Hepatocyte (in vitro differentiated cells): Measurements from ENCODE around the gene LMO4. TPM values are rescaled to one million over a fixed set of nuclear protein-coding genes. Genes with fewer than 3 reads are reported as not detected.

ENCODE experiments used
- DNase-seq: peaks from one replicate; pipeline ENCODE4 v3.0.0-alpha.2; 2016; ENCODE audit warnings: low spot score
- H2AFZ ChIP-seq: fragments of 200-600 bp; sonication (generic); 2 replicates; pipeline ENCODE4 v1.6.0; 2016; ENCODE audit warnings: antibody characterized with exemption, mild to moderate bottlenecking
- H3K27ac ChIP-seq: fragments of 200-600 bp; sonication (generic); 2 replicates; pipeline ENCODE4 v1.5.1; 2016; ENCODE audit warnings: mild to moderate bottlenecking
- H3K27me3 ChIP-seq: fragments of 200-600 bp; sonication (generic); 2 replicates; pipeline ENCODE4 v1.6.1; 2016
- H3K36me3 ChIP-seq: fragments of 200-600 bp; sonication (generic); replicated peaks from 2 replicates; pipeline ENCODE4 v1.5.1; 2016; ENCODE audit warnings: low read depth; ENCODE audit not compliant: insufficient read depth
- H3K4me1 ChIP-seq: fragments of 200-600 bp; sonication (generic); 2 replicates; pipeline ENCODE4 v1.5.1; 2016; ENCODE audit warnings: mild to moderate bottlenecking, moderate library complexity; ENCODE audit not compliant: insufficient read depth
- H3K4me2 ChIP-seq: fragments of 200-600 bp; sonication (generic); 2 replicates; pipeline ENCODE4 v1.6.0; 2016
- H3K4me3 ChIP-seq: fragments of 200-600 bp; sonication (generic); 2 replicates; pipeline ENCODE4 v1.5.1; 2016; ENCODE audit warnings: mild to moderate bottlenecking
- H3K79me2 ChIP-seq: fragments of 200-600 bp; sonication (generic); 2 replicates; pipeline ENCODE4 v1.6.0; 2017; ENCODE audit warnings: mild to moderate bottlenecking
- H3K9me2 ChIP-seq: fragments of 200-600 bp; sonication (generic); replicated peaks from 2 replicates; pipeline ENCODE4 v1.6.0; 2017; ENCODE audit warnings: mild to moderate bottlenecking; ENCODE audit not compliant: insufficient read depth
- H3K9me3 ChIP-seq: fragments of 200-600 bp; sonication (generic); 2 replicates; pipeline ENCODE4 v1.5.1; 2016; ENCODE audit warnings: low read depth, mild to moderate bottlenecking
- H4K20me1 ChIP-seq: fragments of 200-600 bp; sonication (generic); 2 replicates; pipeline ENCODE4 v1.6.0; 2016; ENCODE audit warnings: mild to moderate bottlenecking; ENCODE audit not compliant: insufficient read depth, poor library complexity, severe bottlenecking
- EZH2 ChIP-seq: fragments of 200-600 bp; sonication (generic); IDR thresholded peaks from 2 replicates; pipeline ENCODE4 v1.6.1; 2016; ENCODE audit warnings: antibody characterized with exemption, mild to moderate bottlenecking, borderline replicate concordance
- EZH2phosphoT487 ChIP-seq: fragments of 200-600 bp; sonication (generic); IDR thresholded peaks from one replicate; pipeline ENCODE4 v1.6.1; 2018; ENCODE audit warnings: antibody characterized with exemption, mild to moderate bottlenecking, low read depth, moderate library complexity; ENCODE audit not compliant: unreplicated experiment, severe bottlenecking
- WGBS: methylation state at CpG from one replicate; pipeline ENCODE4 v1.1.6; 2016; ENCODE audit warnings: low lambda C conversion rate; ENCODE audit errors: missing lambda C conversion rate; 5-methylcytosine and 5-hydroxymethylcytosine counted together
- polyA plus RNA-seq: library from polyadenylated mRNA; unstranded; fragments of >200 nt; fragmentation: Nextera tagmentation; extraction: Ambion mirVana; gene quantifications from 2 replicates; pipeline ENCODE4 v1.2.1, GENCODE V29; 2016
- total RNA-seq: library from RNA; depleted of rRNA; stranded (reverse); fragments of >200 nt; gene quantifications from 2 replicates; pipeline ENCODE4 v1.2.3, GENCODE V29; 2014
- TF ChIP-seq, protein P1 (sequence below): fragments of 200-600 bp; sonication (generic); IDR thresholded peaks from 2 replicates; pipeline ENCODE4 v1.5.1; 2016; ENCODE audit warnings: antibody characterized with exemption, mild to moderate bottlenecking; ENCODE audit not compliant: poor library complexity

LMO4 gene
- total and polyA plus RNA-seq, 2 experiments from 2014 or later = 59.1 to 221 TPM

DNA sequence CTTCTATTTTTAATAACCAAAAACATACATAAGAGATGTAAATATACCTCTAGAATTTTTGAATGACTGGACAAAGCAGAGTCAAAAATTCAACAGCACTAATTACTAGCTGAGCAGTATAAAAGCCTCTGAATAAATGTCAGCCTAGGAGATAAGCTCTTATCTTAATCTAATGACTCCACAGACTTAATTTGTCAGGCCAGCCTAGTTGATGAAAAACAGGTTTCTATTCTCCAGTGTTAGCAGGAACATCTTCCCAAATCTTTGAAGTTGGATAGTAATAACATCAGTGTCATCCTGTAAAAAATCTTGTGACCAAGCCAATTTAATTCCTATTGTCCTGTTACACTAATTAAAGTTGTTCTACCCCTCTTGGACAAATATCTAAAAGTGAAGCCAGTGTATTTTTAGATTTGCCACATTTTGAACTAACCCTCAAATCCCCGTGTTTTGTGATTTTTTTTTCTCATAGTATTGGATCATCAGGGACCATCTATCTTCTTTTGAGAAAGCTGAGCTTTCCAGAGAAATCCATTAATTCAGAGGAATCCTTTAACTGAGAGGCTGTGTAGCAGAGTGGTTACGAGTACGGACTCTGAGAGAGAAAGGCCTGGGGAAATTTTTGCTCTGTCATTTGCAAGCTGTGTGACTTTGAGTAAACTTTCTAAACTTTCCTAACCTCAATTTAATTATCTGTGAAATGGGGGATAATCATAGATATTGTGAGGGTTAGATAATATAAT lies 41.2 kb downstream of the LMO4 start:
- no peak for DNase-seq

DNA sequence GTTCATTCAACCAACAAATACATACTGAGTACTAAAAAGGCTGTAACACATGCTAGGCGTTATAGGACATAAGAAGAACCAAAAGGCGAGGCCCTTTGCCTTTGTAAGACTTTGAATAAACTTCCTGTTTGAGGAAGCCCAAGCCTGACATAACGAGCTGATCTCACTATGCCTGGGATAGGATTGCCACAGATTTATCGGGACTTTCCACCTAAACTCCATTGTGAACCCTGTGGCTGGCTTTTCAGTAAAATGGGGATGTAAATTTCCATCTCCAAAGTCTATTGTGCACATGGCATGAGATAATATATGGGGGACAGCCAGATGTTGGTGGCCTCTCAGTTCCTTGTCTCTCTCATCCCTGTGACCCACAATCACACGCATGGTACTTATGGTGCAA lies 41.9 kb downstream of the LMO4 start:
- Histone ChIP-seq H3K36me3 (no peaks in the 10 kb centered on the region), H3K27me3 (no peaks in the 10 kb centered on the region), H3K9me3 (no peaks in the 10 kb centered on the region), H3K4me1 (peaks cover 13% of the 10 kb centered on the region), H3K79me2 (no peaks in the 10 kb centered on the region), H2AFZ (no peak overlapping the region), H3K4me3 (no peak overlapping the region), H3K9me2 (no peaks in the 10 kb centered on the region), H3K27ac (no peak overlapping the region), H3K4me2 (no peak overlapping the region), H4K20me1 (no peaks in the 10 kb centered on the region)
- TF ChIP-seq EZH2 (no peak), EZH2phosphoT487 (no peak)
- TF ChIP-seq, protein P1, sequence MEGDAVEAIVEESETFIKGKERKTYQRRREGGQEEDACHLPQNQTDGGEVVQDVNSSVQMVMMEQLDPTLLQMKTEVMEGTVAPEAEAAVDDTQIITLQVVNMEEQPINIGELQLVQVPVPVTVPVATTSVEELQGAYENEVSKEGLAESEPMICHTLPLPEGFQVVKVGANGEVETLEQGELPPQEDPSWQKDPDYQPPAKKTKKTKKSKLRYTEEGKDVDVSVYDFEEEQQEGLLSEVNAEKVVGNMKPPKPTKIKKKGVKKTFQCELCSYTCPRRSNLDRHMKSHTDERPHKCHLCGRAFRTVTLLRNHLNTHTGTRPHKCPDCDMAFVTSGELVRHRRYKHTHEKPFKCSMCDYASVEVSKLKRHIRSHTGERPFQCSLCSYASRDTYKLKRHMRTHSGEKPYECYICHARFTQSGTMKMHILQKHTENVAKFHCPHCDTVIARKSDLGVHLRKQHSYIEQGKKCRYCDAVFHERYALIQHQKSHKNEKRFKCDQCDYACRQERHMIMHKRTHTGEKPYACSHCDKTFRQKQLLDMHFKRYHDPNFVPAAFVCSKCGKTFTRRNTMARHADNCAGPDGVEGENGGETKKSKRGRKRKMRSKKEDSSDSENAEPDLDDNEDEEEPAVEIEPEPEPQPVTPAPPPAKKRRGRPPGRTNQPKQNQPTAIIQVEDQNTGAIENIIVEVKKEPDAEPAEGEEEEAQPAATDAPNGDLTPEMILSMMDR = no peak
- no peak for DNase-seq
- WGBS = 59% methylated on average over 5 of the region's 5 CpGs

More for the DNA sequence above, 41.2 kb downstream of the LMO4 start:
- peaks cover 13% of the 10 kb centered on the region for H3K4me1 ChIP-seq
- H3K9me2 ChIP-seq = no peaks in the 10 kb centered on the region
- no peaks in the 10 kb centered on the region for H4K20me1 ChIP-seq
- no peaks in the 10 kb centered on the region for H3K9me3 ChIP-seq
- no peaks in the 10 kb centered on the region for H3K79me2 ChIP-seq
- 52% methylated on average over 3 of the region's 3 CpGs for WGBS
- H3K36me3 ChIP-seq = no peaks in the 10 kb centered on the region
- H3K27me3 ChIP-seq = no peaks in the 10 kb centered on the region
- no peak overlapping the region for H3K4me3 ChIP-seq
- no peak overlapping the region for H2AFZ ChIP-seq
- no peak overlapping the region for H3K27ac ChIP-seq
- H3K4me2 ChIP-seq = no peak overlapping the region
- TF ChIP-seq EZH2phosphoT487 (no peak), EZH2 (no peak)
- TF ChIP-seq, protein P1 = no peak

DNA sequence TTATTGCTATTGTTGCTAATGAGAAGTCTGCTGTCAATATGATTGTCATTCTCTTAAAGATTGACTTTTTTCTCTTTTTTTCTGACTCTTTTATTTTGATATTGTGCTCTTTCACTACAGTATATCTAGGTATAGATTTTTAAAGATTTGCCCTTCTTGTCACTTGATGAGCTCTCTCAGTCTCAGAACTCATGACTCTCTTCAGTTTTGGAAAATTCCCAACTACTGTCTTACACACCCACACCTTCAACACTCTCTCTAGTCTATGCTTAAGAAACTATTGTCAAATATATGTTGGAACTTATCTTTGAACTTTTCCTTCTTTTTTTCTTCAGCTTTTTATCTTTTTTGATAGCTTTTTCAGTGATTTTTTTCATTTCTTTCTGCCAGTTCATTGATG lies 50.6 kb downstream of the LMO4 start:
- Histone ChIP-seq H3K27me3 (no peaks in the 10 kb centered on the region), H3K79me2 (no peaks in the 10 kb centered on the region), H3K9me3 (peaks cover 8% of the 10 kb centered on the region), H3K4me2 (no peak overlapping the region), H4K20me1 (no peaks in the 10 kb centered on the region), H3K36me3 (no peaks in the 10 kb centered on the region), H2AFZ (no peak overlapping the region), H3K4me1 (no peaks in the 10 kb centered on the region), H3K27ac (no peak overlapping the region), H3K9me2 (no peaks in the 10 kb centered on the region), H3K4me3 (no peak overlapping the region)
- DNase-seq = no peak
- TF ChIP-seq EZH2phosphoT487 (no peak), EZH2 (no peak)
- TF ChIP-seq, protein P1 = no peak

DNA sequence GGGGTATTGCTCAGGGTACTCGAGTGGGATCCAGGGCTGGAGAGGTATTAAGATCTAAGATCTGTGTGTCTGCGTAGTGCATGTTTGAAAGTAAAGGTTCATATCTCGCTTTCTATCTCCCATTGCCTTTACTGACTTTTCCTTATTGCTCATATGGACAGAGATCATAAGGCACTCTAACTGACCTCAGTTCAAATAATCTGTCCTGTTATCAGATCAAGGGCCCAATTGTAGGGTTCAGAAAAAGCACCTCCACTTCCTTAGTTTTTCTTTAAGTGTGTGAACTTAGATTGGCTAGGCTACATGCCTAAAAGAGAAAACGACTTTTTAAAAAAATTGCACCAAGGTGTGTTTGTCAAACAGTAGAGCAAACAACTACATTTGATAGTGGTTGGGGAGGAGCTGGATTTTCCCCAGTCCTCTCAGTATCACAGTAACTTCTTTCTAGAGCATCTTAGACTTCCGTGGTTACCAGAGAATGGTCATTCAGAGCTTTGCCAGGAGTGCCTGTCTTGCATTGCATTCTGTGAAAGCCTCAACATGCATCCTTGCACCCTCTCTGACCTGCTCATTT lies 57.6 kb downstream of the LMO4 start:
- no peak overlapping the region for H3K27ac ChIP-seq
- H4K20me1 ChIP-seq = no peaks in the 10 kb centered on the region
- H3K36me3 ChIP-seq = no peaks in the 10 kb centered on the region
- H2AFZ ChIP-seq = no peak overlapping the region
- H3K4me2 ChIP-seq = no peak overlapping the region
- no peaks in the 10 kb centered on the region for H3K9me2 ChIP-seq
- no peak for DNase-seq
- no peaks in the 10 kb centered on the region for H3K79me2 ChIP-seq
- no peaks in the 10 kb centered on the region for H3K27me3 ChIP-seq
- H3K4me1 ChIP-seq = no peaks in the 10 kb centered on the region
- no peak overlapping the region for H3K4me3 ChIP-seq
- peaks cover 4% of the 10 kb centered on the region for H3K9me3 ChIP-seq
- 54% methylated on average over 5 of the region's 5 CpGs for WGBS
- TF ChIP-seq, protein P1 = no peak
- no peak for TF ChIP-seq EZH2
